Thyroid gland (tissue), 4 donors: Measurements from ENCODE around the gene OVOL1.
A peak's percentile ranks its signal among the peaks of the same experiment; 100 is the strongest.

Experiments
- POLR2A ChIP-seq, 2 donors: fragments of 450-650 bp; IDR thresholded peaks; one replicate each; pipeline ENCODE4 v1.6.1; 2017; ENCODE audit warnings: antibody characterized with exemption in 2 of 2, mild to moderate bottlenecking in 2 of 2, moderate library complexity in 1 of 2
- TF ChIP-seq, protein P1 (sequence below), 6 experiments: fragments of 200-600 bp in 3 of 6; fragments of 450-650 bp in 3 of 6; sonication (generic) in 3 of 6; IDR thresholded peaks; one replicate each; pipeline ENCODE4 v1.5.1; 2016 to 2019; ENCODE audit warnings: antibody characterized with exemption in 6 of 6, mild to moderate bottlenecking in 2 of 6, inconsistent platforms in 1 of 6, moderate library complexity in 1 of 6

DNA sequence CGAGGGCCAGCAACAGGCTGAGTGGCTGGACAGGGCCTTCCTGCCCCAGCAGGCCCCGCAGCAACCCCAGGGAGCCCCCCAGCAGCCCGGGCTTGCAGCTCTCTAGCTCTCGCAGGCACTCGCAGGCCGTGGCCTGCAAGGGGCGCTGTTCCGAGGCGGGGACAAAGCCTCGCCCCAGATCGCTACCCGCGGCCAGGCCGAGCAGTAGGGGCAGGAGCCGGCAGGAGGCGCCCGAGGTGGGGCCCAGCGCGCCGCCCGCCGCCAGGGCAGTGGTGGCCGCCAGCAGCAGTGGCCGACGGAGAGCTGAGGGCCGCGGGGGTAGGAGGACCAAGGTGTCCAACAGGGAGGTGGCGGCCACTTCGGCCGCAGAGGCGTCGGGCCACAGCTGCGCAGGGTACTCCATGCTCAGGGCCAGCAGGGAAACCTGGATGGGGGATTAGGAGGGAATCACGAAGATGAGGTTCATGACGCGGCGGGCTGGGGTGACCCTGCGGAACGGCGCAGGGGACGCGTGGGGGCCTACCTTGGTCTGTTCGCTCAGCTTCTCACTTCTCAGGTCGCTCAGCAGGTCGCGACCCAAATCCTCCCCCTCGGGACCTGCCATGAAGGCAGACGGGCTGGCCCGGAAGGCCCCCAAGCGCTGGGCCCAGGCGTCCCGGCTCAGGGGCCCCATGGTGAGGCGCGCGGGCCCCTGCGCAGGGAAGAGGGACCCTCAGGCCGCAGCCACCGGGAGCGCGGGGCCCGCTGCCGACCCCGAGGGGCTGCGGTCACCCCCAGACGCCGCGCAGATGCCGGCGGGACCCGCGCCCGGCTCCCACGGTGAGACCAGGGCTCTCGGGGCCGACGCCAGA lies 6.7 kb upstream of the OVOL1 start:
- TF ChIP-seq, protein P1, sequence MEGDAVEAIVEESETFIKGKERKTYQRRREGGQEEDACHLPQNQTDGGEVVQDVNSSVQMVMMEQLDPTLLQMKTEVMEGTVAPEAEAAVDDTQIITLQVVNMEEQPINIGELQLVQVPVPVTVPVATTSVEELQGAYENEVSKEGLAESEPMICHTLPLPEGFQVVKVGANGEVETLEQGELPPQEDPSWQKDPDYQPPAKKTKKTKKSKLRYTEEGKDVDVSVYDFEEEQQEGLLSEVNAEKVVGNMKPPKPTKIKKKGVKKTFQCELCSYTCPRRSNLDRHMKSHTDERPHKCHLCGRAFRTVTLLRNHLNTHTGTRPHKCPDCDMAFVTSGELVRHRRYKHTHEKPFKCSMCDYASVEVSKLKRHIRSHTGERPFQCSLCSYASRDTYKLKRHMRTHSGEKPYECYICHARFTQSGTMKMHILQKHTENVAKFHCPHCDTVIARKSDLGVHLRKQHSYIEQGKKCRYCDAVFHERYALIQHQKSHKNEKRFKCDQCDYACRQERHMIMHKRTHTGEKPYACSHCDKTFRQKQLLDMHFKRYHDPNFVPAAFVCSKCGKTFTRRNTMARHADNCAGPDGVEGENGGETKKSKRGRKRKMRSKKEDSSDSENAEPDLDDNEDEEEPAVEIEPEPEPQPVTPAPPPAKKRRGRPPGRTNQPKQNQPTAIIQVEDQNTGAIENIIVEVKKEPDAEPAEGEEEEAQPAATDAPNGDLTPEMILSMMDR (IDR thresholded peaks at IDR 0.05): peak; percentile 88 to 98 (median 96)
- peak in 1 of 2 donors; percentile 39 for TF ChIP-seq POLR2A (IDR thresholded peaks at IDR 0.05)
